NB4 (cell line): Measurements from ENCODE around the gene LDHAL6A.

Experiments used
- DNase-seq: peaks from one replicate; pipeline ENCODE4 v3.0.0; 2010; ENCODE audit warnings: low read depth
- H3K4me3 ChIP-seq: one replicate; pipeline ENCODE4 v1.5.1; 2011; ENCODE audit warnings: mild to moderate bottlenecking, low read depth, low read length, moderate library complexity
- MYC ChIP-seq: IDR thresholded peaks from 2 replicates; pipeline ENCODE4 v1.6.1; 2011; ENCODE audit warnings: low read depth, low read length
- POLR2A ChIP-seq: IDR thresholded peaks from 2 replicates; pipeline ENCODE4 v1.6.1; 2011; ENCODE audit warnings: mild to moderate bottlenecking; ENCODE audit not compliant: insufficient read length; ENCODE audit errors: extremely low read depth
- TF ChIP-seq, protein P1 (sequence below): IDR thresholded peaks from one replicate; pipeline ENCODE4 v1.5.1; 2012; ENCODE audit warnings: low read depth, low read length
- TF ChIP-seq, protein P2 (sequence below): IDR thresholded peaks from 2 replicates; pipeline ENCODE4 v1.6.1; 2011; ENCODE audit warnings: low read depth, low read length

The LDHAL6A gene

DNA sequence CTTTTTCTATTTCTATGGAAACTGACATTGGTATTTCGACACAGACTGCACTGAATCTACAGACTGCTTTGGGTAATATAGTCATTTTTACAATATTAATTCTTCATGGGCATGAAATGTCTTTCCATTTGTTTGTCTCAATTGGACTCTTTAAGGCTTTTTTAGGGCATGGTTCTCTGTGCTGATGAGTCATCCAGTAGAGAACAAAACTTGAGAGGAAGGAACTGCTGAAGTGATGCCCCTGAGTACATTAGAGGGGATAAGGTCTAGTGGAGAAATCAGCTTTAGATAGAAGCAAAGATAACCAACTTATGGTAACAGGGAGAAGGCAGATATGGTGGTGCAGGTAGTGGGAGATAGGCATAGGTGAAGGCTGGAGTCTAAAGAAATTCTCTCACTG, 46.0 kb downstream of the LDHAL6A start:
- no peak overlapping the region for H3K4me3 ChIP-seq
- DNase-seq, result no peak
- TF ChIP-seq, protein P1, sequence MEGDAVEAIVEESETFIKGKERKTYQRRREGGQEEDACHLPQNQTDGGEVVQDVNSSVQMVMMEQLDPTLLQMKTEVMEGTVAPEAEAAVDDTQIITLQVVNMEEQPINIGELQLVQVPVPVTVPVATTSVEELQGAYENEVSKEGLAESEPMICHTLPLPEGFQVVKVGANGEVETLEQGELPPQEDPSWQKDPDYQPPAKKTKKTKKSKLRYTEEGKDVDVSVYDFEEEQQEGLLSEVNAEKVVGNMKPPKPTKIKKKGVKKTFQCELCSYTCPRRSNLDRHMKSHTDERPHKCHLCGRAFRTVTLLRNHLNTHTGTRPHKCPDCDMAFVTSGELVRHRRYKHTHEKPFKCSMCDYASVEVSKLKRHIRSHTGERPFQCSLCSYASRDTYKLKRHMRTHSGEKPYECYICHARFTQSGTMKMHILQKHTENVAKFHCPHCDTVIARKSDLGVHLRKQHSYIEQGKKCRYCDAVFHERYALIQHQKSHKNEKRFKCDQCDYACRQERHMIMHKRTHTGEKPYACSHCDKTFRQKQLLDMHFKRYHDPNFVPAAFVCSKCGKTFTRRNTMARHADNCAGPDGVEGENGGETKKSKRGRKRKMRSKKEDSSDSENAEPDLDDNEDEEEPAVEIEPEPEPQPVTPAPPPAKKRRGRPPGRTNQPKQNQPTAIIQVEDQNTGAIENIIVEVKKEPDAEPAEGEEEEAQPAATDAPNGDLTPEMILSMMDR, result no peak
- TF ChIP-seq, protein P2, sequence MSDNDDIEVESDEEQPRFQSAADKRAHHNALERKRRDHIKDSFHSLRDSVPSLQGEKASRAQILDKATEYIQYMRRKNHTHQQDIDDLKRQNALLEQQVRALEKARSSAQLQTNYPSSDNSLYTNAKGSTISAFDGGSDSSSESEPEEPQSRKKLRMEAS, result no peak
- TF ChIP-seq MYC (no peak), POLR2A (no peak)

DNA sequence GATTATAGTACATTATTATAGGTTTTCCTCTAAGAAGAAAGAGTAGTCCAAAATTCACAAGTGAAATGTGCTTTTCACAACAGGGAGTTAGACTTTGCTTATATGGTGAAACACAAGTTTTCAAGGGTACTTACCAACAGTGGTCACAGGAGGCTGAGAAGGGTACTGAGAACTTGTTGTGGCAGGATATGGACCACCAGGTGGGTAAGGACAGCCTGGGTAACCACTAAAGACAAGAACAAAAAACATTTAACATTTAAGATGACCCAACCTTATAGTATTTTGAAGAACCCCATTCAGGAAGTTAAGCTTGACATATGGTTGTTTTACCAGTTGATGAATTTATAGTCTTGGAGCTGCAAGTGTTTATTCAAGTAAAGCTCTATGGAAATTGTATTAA, 46.7 kb downstream of the LDHAL6A start:
- no peak for DNase-seq
- TF ChIP-seq MYC, result no peak
- TF ChIP-seq, protein P1, result no peak
- no peak for TF ChIP-seq POLR2A
- TF ChIP-seq, protein P2, result no peak

DNA sequence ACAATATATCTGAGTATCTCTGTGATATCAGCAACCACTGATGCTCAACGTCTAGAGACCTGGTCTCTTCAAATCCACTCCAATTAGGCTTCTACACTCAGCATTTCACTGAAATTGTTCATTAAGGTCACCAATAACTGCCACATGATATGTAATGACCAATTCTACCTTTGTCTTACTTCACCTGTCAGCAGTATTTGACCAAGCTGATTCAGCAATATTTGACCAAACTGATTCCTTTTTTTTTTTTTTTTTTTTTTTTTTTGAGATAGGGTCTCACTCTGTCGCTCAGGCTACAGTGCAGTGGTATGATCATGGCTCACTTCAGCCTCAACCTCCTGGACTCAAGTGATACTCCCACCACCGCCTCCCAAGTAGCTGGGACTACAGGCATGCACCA, 65.5 kb downstream of the LDHAL6A start:
- H3K4me3 ChIP-seq, result no peak overlapping the region
- no peak for DNase-seq
- TF ChIP-seq MYC (no peak), POLR2A (no peak)
- TF ChIP-seq, protein P2, result no peak
- TF ChIP-seq, protein P1, result no peak

More for the DNA sequence above, 46.7 kb downstream of the LDHAL6A start:
- no peak overlapping the region for H3K4me3 ChIP-seq

DNA sequence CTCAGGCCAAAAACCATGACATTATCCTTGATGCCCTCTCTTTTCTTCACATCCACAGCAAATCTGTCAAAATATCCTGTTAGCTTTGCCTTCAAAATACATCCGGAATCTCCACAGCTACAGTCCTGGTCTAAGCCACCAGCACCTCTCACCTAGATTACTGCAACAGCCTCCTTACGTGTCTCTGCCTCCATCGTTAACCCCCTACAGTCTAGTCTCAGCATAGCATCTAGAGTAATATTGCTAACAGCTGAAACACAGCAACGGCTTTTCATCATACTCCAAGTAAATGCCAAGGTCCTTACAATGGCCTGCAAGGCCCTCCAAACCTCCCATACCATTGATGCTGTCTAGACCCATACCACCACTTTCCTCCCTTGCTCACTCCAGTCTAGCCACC, 66.7 kb downstream of the LDHAL6A start:
- peak; percentile 21 for DNase-seq
- no peak overlapping the region for H3K4me3 ChIP-seq
- TF ChIP-seq POLR2A, result no peak
- TF ChIP-seq, protein P1, result no peak
- TF ChIP-seq MYC, result no peak

DNA sequence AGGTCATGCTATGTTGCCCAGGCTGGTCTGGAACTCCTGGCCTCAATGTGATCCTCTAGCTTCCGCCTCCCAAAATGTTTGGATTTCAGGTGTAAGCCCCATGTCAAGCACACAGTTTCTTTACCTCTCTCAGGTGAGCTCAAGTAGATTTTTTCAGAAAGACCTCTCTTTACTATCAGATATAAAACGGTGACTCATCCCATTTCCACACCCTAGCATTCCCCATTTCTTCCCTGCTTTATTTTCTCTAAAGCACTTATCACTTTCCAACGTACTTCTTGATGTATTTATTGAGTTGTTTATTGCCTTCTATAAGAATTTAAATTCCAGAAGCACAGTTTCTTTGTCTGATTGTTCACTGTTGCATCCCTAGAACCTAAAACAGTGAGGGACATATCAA, 67.4 kb downstream of the LDHAL6A start:
- H3K4me3 ChIP-seq, result no peak overlapping the region
- DNase-seq, result no peak
- TF ChIP-seq MYC, result no peak
- TF ChIP-seq, protein P1, result no peak
- no peak for TF ChIP-seq POLR2A
- TF ChIP-seq, protein P2, result no peak

DNA sequence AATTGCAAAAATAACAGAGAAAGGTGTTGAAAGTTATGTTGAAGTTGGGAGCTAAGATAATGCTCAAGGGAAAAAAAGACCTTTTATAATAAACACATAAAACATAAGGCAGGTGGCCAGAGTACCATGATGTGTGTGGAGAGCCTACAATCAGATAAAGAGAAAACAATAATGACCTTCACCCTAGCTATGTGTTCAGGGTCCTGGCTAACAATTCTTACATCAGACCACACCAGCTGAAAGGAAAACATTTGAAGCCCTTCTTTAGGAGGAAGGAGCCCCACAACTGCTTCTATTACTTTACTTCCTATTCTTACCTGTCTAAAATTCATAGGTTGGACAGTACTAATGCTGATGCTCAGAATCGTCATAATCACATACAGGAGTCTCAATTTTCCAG, 68.6 kb downstream of the LDHAL6A start:
- no peak for DNase-seq
- no peak overlapping the region for H3K4me3 ChIP-seq

More for the DNA sequence above, 68.6 kb downstream of the LDHAL6A start:
- TF ChIP-seq, protein P2, result no peak
- TF ChIP-seq, protein P1, result no peak
- no peak for TF ChIP-seq MYC
- no peak for TF ChIP-seq POLR2A
